ENCODE measurements around the gene TRANK1.

Gene TRANK1

DNA sequence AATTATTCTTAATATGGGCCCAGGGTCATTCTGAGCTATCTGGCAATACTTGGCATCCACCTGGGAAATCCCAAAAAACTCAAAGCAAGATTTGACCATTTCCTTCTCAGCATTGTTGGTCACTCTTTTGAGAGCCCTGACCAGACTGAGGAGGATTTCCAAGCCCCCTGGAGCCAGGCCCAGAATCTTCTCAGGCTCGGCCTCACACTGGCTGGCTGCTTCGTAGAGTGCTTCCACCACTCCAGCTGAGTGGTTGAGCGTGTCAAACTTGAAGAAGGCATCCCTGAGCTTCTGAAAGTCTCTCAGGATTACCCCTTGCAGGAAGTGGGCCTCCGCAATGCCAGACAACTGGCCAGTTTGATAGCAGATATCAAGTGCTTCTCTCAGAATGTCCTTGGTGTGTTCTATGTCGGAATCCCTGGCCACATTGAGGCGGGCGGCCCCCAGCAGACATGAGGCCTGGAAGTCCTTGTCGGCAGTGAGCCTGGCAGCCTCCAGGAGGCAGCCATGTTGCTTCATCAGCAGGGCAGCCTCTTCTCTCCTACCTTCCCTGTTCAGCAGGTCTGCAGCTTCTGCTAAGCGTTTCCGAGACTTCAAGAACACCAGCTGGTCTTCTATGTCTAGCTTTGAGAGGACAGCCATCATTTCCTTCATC, 111.6 kb downstream of the TRANK1 start:
- no peak for DNase-seq

DNA sequence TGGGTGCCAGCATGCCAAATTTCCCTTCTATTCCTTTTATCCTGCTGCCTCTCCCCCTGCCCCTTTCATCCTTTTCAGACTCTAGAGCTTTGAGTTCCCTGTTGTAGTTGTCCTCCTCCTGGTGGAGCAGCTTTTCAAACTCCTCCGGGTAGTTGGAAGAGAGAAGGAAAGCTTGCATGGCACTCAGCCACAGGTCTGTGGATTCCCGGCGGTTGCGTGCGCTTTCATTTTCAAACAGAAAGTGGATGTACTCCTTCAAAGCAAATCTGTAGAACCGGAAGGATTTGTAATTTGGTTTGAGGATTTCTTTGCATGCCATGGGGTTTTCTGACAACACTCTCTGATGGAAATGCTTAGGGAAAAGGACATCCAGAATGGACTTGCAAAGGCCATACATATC, 112.4 kb downstream of the TRANK1 start:
- no peak for DNase-seq

DNA sequence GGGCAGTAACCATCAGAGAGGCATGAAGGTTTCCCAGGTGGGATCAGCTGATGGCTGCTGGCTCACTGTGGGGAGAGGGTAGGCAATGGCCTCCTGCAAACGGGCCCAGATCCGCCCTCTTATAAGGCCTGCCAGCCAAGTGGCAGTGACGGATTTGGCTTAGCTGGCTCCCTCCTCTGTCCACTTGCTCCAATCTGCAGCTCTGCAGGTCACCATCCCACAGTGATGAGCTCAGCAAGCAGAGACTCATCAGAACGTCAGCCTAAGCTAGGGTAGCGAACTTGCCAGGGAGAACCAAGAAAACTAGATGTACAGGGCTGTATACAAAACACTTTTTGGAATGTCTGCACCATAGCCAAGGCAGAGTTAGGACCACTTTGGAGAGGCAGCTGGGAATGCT, 117.7 kb downstream of the TRANK1 start:
- DNase-seq, result no peak

GRCh38 chr3:36826240-36826639, 118.6 kb downstream of the TRANK1 start:
- no peak for DNase-seq

DNA sequence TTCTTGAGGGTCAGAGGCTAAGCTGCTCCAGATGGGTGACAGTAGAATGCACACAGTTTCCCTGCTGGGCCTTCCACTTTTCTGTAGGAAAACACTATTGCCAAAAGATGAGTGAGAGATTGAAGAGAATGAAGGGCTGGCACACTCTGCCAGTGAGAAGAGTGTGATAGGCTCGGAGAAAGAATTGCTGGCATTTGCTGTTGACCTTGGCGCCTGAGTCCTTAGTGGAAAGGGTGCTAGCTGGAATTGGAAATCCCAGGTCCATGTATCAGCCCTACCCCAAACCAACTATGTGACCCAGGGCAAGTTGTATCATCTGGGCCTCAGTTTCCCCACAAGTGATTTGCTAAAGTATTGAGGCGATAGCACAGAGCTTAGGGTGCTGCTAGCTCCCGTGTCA, 120.4 kb downstream of the TRANK1 start:
- DNase-seq, result no peak

DNA sequence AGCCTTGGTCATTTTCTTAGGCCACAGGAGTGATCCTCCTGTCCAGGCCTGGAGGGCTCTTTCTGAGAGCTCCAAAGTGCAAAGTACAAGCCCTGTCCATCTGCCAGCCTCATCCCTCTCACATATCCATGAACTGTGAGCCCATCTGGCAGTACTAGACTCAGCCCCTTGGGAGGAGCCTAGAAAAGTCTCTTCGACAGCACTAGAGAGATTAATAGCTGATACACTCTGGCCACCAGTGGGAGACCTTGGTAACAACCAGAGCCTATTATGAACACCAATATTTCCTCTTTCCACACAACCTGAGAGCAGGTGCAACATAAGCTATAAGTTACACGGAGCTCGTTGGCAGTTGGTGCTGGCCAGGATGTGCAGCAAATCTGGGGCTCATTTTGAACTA, 121.0 kb downstream of the TRANK1 start:
- DNase-seq, result no peak

GRCh38 chr3:36820083-36820482, 124.8 kb downstream of the TRANK1 start:
- DNase-seq, result no peak

DNA sequence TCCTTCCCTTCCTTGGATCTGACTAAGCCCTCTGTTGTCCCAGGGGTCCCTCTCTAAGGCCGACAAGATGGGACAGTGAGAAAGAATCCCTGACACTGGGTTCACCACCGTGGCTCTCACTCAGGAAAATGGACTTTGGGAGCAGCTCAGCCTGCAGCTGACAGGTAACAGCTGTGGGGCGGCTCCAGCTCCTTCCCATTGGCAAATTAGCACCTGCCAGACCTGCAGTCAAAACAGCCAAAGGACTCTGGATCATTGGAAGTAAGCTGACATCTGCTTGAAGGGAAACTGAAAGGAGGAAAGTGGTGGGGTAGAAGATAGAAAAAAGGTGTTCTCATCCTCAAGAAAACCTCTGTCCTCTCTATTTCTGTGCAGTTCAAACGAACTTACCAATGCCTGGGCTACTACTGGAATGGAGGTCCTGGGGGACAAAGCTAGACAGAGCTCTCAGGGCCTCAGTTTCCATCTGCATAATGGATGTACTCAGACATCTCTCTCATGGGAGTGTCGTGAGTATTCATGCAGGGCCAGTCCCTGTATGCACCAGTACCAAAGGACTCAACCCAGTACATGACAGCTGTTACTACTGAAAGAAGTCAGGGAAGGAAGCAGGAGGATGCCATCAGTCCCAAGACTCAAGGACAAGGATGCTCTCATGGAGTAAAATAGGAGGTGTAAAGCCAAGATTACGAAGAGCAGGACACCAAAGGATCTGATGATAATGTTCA, 126.9 kb downstream of the TRANK1 start:
- DNase-seq, result no peak

GRCh38 chr3:36815375-36815774, 129.5 kb downstream of the TRANK1 start:
- DNase-seq, result no peak

DNA sequence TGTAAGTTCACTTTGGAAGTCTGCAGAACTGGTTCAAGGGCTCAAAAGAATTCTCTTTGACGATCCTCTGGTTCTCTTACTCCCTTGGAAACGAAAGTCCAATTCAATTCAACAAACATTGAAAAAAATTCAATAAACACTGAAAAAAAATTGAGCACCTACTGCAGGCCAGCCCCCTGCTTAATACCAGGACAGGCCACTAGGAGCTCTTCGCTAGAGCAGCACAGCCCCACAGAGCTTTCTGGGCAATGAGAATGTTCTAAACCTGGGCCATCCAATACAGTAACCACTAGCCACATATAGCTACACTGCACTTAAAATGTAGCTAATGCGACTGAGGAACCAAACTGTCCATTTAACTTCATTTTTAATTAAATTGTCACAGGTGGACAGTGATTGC, 130.1 kb downstream of the TRANK1 start:
- no peak for DNase-seq

GRCh38 chr3:36814066-36814717, 130.7 kb downstream of the TRANK1 start:
- no peak for DNase-seq

- DNase-seq, result no peak
Measured at GRCh38 chr3:36813305-36813704, 131.5 kb downstream of the TRANK1 start.

- no peak for DNase-seq
Measured at GRCh38 chr3:36812240-36812639, 132.6 kb downstream of the TRANK1 start.

DNA sequence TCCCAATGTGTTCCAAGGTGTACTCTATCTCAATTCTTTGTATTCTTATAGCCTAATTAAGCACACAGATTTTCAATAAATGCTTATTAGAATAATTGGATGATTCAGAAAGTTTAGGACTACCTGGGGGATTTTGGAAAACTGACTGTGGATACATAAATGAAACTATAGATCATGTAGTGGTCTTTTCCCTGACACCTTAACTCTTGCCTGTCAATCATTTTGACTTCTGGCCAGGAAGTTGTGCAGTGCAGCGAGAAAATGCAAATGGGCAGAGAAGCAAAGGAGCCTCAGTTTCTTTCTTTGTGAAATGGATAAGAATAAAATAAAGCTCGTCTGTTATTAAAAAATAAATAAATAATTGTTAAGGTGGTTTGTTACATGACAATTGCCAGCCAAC, 133.1 kb downstream of the TRANK1 start:
- DNase-seq, result no peak

DNA sequence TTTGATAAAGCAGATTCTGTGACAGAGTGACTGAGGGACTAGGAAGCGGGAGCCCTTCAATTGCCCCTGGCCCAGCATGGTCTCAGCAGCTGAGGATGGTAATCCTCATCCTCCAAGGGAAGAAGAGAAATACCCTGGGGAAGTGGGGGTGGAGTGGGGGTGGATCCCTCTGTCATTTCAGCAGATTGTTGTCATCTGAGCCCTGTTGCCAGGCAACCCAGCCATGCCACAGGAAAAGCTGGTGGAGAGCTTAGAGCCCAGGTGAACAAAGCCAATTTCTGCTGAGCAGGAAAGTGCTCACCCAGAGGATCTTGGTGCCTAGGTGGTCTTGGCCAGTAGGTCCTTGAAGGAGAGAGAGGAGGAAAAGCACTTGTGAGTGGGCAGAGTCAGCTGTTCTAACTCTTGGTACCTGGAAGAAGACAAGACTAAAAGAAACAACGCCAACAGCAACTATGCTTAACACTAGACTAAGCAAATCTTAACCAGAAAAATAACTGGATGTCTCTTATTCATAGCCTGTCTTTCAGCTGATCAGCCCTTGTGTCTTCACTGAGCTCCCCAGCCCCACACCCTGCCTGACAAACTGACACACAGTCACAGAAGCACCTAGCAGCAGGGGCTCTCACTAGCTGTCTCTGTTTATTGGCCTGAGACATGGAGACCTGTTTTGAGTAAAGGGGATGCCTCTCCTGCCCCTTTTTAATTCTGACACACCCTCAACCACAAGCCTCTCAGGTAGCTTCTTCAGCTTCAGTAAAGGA, 140.4 kb downstream of the TRANK1 start:
- DNase-seq, result no peak

DNA sequence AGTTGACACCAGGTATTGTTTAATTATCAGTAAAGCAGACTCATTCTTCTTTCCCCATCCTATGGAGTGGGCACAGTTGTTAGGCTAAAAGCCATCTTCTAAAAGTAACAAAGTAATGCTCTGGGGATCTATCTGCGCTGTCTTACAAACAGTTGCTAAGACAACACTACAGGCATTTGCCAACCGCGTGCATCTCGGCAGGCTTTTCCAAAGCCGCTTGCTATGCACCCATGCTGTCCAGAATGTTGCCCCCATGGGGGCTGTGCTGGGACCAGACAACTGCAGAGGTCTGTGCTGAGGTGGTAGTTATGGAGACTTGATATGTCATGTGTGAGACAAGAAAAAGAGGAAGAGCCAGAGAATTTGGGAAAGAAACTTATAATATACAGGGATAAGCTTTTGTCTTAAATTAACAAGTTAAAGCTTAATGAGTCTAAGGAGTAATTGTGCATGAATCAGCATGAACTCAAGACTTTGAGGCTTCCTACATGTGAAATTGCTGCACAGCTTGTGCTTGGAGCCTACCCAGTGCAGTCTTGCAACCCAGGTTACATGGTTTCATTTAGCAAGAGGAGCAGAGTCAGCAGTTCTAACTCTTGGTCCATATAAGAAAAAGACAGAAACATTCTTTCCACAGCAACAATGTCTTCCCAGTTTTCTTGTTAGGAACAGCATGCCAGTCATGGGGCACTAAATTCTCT, 141.6 kb downstream of the TRANK1 start:
- no peak for DNase-seq

DNA sequence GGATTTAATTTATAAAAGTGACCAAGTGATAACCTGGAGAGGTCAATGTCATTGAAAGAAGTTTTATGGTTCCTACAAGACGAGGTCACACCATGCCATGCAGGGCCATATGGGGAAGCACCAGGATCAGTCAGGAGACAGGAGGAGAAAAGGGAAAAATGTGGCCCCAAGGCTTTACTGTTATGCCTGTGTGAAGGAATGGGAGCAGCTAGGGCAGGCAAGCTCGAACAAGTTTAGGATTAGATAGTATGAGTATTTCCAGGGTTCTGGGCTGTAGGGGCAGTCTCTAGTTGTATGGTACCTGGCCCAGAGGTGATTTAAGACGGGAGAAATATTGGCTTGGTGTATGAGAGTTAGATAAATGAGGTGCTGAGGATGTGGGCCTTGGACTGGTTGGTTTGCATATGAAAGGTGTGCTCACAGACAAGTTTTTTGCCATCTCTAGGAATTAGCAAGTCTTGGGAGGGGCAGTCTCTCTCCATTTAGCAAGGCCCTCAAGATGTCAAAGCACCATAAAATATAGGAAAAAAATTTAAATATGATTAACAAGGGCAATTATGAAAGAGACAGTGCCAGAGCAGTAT, 144.2 kb downstream of the TRANK1 start:
- DNase-seq, result no peak

GRCh38 chr3:36796881-36797280, 148.0 kb downstream of the TRANK1 start:
- peak; percentile 37 for DNase-seq

DNA sequence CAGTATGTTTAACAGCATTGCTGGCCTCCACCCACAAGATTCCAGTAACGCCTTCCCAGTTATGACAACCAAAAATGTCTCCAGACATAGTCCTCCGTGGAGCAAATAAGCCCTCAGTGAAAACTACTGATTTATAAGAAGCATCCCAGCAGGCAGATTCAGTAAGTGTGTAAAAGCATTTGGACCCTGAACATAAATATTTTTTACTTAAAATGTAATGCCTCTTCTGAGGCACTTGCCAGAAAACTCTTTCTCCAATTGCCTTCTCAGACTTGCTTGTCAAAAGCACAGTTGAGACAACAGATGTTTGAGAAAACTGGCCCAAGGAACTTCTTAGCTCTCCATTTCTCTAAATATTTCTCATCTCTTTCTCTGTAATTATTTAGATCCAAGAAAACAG, 148.7 kb downstream of the TRANK1 start:
- no peak for DNase-seq

DNA sequence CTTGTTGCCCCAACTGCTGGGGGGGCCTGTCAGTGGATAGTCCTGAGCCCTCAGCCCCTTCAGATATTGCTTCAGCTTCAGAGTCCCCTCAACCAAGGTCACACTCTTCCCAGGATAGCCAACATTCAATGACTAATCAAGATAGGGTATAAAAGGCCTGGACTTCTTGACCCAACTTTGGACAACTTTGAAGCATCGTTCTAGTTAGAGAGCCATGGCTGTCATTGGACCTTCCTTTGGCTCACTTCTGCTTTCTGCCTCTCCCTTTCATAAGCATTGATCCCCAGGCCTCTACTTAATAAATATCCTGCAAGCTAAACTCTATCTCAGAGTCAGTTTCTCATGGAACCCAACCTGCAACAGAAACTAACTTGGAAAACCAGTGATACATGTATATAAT, 149.2 kb downstream of the TRANK1 start:
- no peak for DNase-seq

DNA sequence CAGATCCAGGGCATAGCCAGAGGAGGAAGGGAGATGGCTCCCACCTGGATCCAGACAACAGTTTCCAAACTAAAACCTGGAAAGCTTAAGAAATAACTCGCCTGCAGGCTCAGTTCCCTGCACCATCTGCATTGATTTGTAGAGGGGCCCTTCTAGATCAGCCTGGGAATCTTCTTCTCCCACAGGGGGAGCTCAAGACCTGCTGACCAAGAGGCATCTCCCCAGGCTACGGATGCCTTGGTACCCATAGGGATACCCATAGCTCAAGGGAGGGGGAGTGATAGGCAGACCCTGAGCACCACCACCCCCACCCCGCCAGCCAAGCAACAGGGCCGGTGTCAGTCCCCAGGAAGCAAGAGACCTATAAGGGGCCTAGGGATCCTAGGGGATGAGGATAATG, 152.5 kb downstream of the TRANK1 start:
- DNase-seq, result peak; percentile 26

GRCh38 chr3:36790765-36791164, 154.1 kb downstream of the TRANK1 start:
- DNase-seq, result no peak

Measured in NCI-H226 (cell line).